HG03135 (cell line): ENCODE results near the gene TREX2.

Experiments
- ATAC-seq: cut with Tn5 transposase; IDR thresholded peaks from one replicate; pipeline ENCODE4 v1.9.1; 2021; ENCODE audit warnings: mild to moderate bottlenecking, moderate library complexity; ENCODE audit not compliant: unreplicated experiment

The TREX2 gene

DNA sequence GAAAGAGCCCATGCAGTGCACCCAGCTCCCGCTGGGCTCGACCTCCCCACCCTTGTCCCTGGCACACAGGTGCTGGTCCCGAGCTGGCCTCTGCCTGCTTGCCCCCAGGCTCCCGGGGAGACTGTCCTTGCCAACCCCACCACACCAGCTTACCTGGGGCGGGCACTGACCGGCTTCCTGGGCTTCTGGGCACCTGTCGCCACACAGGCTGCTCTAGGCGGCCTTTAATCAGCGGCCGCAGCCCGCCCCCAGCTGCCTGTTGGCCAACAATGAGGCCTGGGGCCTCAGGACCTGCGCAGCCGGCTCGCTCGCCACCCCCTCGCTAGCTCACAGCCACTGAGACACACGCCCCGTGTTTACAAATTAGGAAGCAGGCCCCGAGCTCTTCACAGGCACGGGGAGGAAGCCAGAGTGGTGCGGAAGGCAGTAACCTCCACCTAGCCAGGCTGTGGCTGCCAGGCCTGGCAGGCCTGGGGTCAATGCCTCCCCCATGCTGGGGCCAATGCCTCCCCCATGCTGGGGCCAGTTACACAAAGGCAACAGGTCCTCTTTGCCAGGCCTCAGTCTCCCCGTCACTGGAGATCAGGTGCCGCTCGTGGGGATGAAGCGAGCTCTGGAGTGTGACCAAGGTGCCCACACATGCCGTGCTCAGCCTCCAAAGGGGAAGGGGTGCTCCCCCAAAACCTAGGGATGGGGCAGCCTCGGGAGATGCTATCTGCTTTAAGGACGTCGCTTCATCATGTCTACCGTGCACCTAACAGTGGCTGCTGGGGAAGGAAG is at the start of gene TREX2:
Gene TREX2 (minus strand): TSS at position 201 of the 780 bp plus-strand sequence. CDS start 626 bp downstream, outside the sequence.
- ATAC-seq = no peak

- ATAC-seq = no peak
These were observed 49.5 kb upstream of the TREX2 start for GRCh38 chrX:153495362-153495751.

DNA sequence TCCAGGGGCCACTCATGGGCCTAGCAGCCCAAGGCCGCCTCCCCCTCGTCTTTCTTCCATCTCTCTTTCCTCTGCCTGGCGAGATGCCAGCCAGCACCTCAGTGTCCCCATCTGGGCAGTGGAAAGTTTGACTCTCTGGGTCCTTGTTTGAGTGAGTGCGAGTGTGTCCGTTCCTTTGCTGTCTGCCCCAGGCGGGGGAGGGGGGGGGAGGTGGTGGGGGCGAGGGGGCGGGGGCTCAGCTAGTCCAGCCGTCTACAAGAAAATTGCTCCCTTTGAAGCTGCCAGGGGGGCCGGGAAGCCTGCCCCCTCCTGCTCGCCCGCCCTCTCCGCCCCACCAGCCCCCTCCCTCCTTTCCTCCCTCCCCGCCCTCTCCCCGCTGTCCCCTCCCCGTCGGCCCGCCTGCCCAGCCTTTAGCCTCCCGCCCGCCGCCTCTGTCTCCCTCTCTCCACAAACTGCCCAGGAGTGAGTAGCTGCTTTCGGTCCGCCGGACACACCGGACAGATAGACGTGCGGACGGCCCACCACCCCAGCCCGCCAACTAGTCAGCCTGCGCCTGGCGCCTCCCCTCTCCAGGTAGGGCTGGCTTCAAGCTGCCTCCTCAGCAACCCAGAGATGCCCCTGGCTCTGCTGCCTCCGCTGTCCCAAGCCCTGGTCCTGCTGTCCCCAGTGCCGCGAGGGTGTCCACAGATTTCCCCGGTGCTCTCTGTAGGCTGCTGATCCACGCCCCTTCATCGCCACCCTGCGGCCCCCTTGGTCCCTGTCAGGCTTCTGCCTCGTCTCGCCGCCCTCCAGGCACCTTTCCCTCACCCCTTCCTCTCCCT is 48.9 kb upstream of the TREX2 start, which contains the start of gene BGN:
Gene BGN (plus strand): TSS at position 440 of the 821 bp plus-strand sequence. CDS start 9,652 bp downstream, outside the sequence.
- no peak for ATAC-seq

GRCh38 chrX:153494061-153494460 is 48.2 kb upstream of the TREX2 start:
- ATAC-seq = no peak

- no peak for ATAC-seq
These were observed 47.2 kb upstream of the TREX2 start for GRCh38 chrX:153493085-153493484.

DNA sequence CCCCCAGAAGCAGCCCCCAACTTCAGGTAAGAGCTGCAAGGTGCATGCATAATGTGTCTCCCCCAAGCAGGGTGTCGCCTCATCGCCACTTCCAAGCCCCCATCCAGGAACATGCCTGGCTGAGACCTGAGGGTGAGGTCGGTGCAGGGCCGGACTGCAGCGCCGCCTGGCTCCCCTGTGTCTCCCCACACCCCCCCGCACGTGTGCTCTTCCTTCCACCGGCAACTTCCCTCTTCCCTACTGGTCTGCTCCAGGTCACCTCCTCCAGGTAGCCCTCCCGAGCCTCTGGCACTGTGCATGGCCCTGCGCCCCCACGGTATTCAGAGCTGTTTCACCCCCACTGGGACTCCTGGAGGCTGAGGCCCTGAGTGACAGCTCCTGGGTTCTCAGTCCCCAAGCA is 46.7 kb upstream of the TREX2 start:
- no peak for ATAC-seq

- ATAC-seq = no peak
These were observed 46.1 kb upstream of the TREX2 start for GRCh38 chrX:153491918-153492317.

DNA sequence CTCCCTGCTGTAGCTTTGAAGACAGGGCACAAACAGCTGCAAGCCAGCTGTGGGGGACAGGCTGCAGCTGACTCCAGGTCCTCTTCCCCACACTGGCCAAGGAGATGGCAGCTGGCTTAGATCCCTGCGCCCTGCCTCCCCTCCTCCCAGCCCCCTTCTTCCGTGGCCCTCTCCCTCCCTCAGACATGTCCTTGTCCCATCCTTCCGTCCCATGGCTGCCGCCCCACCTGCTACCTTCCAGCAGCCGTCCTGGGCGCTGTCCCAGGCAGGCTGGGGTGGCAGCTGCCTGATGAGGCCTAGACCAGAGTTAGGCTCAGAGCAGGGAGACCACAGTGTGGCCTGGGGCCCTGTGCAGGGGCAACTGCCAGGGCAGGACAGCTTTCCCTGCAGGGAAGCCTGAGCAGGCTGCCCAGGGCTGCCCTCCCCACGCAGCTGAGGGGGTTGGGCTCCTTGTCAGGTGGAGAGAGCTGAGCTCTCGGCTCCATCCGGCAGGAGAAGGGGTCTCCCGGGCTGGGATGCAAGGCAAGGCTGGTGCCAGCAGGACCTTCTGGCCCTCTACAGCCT is 45.6 kb upstream of the TREX2 start:
- ATAC-seq = no peak

DNA sequence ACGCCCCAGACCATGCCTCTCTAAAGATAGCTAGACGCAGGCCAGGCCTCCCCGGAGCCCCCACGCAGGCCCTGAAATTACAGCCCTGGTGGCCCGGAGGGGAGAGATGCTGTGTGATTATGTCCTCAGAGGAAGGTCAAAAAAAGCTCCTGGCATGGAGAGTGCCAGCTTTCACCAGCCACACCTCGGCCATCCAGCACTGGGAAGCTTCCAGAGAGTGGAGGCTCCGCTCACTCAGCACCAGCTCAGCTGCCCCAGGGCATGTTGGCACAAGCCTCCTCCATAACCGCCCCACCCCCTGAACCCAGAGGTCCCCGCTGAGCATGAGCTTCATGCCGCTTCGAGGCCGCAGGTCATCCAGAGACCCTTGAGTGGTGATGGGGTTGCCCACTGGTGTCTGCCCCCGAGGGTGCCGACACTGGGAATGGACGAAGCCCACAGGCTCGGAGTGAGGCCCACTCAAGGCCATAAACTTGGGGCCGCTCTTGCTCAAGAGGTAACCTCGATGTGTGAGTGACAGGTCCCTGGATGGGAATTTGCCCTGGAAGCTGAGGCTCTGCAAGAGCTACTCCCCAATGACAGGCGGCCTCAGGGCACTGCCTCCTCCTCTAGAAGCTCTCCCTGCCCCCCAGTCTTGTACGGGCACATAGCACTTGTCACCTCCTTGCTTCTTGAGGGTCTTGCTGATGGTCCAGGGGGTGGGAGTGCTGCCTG is 44.5 kb upstream of the TREX2 start:
- no peak for ATAC-seq

- no peak for ATAC-seq
These were observed 42.5 kb upstream of the TREX2 start for GRCh38 chrX:153488231-153488914.

DNA sequence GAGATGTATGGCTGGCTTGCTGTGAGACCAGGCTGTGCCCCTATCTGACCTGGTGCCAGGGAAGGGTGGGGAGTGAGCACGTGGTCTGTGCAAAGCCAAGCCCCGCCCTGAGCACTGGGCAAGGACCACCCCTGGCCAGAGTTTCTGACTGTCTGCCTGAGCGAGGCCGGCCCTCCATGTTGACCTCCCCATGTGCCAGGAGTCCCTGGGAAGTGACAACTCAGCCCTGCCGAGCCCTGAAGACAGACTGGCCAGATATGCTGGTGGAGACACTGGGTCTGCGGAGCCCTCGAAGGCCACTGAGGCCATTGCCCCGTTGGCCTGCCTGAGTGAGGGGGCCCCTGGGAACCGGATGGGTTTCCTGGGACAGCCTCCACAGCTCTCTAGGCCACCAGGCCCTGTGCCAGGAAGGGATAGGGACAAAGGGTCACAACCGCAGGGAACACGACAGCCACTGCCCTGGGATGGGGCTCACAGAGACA is 41.8 kb upstream of the TREX2 start:
- no peak for ATAC-seq

DNA sequence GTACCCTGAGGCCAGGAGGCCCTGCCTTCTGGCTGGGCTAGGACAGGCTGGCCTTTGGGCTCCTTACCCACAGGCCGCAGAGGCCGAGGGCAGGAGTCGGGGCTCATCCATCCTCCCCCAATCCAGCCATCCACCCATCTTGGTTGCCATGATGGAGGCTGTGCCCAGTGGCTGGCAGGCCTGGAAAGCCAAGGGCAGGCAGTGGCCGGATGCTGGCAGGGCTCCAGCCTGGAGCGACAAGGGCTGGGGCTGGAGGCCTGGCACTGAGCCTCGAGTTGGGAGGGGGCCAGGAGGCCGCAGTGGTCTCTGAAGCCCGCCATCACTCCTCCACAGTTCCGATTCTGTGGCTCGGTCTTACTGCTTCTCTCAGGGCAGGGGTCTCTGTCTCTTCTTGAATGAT is 40.3 kb upstream of the TREX2 start:
- ATAC-seq = no peak

DNA sequence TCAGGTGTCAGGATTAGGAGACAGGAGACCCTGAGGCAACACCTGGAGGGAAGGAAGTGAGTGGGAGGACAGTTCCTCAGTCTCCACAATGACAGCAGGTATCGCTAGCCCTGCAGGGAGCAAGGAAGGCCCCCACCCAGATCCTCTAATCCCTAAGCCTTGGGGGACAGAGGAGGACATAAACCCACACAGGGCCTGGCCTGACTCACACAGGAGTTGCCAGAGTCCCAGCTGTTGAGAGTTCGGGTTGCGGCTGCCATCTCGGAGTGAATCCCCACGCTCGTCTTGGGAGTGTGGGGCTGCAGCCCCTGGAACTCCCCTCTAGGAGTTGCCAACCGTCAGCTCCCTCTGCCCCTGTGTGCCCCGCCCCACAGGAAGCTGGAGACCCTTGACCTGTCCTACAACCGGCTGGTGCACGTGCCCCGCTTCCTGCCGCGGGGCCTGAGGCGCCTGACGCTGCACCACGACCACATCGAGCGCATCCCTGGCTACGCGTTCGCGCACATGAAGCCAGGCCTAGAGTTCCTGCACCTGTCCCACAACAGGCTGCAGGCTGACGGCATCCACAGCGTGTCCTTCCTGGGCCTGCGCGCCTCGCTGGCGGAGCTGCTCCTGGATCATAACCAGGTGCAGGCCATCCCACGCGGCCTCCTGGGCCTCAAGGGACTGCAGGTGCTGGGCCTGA is 39.7 kb upstream of the TREX2 start:
- no peak for ATAC-seq

GRCh38 chrX:153482376-153483015 is 36.6 kb upstream of the TREX2 start:
- ATAC-seq = no peak

- ATAC-seq = no peak
These were observed 35.2 kb upstream of the TREX2 start for GRCh38 chrX:153481043-153481442.

DNA sequence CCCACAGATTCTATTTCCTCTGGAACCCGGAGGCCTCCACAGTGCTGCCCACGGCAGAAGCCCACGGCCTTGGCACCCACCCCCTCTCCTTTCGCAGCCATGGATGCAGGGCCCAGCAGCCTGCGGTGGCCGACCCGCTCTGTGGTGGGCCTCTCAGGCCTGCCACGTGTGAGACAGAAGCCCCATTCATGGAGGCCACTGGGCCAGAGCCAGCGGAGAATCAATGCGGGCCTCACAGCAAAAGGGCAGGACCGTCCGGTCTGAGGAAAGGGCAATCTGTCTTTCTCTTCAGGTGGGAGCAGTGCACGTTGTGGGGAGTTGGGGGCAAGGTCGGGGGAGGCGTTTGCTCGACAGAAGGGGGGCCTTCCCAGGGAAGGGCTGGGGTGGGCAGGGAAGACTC is 32.9 kb upstream of the TREX2 start:
- no peak for ATAC-seq

- ATAC-seq = no peak
These were observed 32.0 kb upstream of the TREX2 start for GRCh38 chrX:153477901-153478300.

DNA sequence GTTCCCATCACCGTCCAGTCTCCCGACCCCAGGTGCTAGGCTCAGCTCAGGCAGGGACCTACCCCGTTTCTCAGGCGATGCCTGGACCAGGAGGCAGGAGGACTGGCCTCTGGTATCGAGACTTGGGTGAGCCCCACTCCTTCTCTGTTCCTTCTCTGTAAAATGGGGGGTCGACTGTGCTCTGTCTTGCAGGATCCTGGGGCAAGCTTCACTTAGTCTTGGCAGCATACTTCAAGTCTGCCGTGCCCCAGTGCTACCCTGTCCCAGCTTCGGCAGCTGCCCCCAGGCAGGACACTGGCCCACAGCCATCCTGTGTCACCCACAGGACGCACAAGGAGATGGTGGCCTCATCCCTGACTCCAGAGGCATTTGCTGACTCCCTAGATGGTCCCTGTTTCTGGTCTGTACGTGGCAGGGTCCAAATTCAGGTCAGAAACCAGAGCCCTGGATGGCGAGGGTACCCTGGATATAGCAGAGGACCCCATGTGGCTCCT is 31.6 kb upstream of the TREX2 start:
- no peak for ATAC-seq
